GM06990 (cell line): ENCODE results near the gene ERMARD.

Source experiments
- DNase-seq: peaks from one replicate; pipeline ENCODE4 v3.0.0-alpha.2; 2011; ENCODE audit not compliant: insufficient read length; ENCODE audit errors: extremely low read depth
- H3K27me3 ChIP-seq: replicated peaks from 2 replicates; pipeline ENCODE4 v1.6.0; 2011; ENCODE audit warnings: low read length; ENCODE audit not compliant: control insufficient read depth, insufficient read depth
- H3K36me3 ChIP-seq: 2 replicates; pipeline ENCODE4 v1.5.1; 2011; ENCODE audit warnings: low read length; ENCODE audit not compliant: control insufficient read depth, insufficient read depth
- H3K4me3 ChIP-seq: replicated peaks from 2 replicates; pipeline ENCODE4 v1.5.1; 2011; ENCODE audit warnings: low read depth, mild to moderate bottlenecking, control low read depth, low read length
- CTCF ChIP-seq: IDR thresholded peaks from 2 replicates; pipeline ENCODE4 v1.5.1; 2011; ENCODE audit warnings: low read length, control low read depth, mild to moderate bottlenecking, inconsistent platforms; ENCODE audit not compliant: insufficient read depth, poor library complexity, severe bottlenecking

ERMARD gene

GRCh38 chr6:169785566-169785965, 34.1 kb downstream of the ERMARD start:
- H3K27me3 ChIP-seq = no peaks in the 10 kb centered on the region
- no peak for DNase-seq
- no peak overlapping the region for H3K4me3 ChIP-seq
- no peak for TF ChIP-seq CTCF
- peaks cover 2% of the 10 kb centered on the region for H3K36me3 ChIP-seq

GRCh38 chr6:169786349-169786748, 34.9 kb downstream of the ERMARD start:
- no peak for DNase-seq
- no peaks in the 10 kb centered on the region for H3K27me3 ChIP-seq
- no peak overlapping the region for H3K4me3 ChIP-seq
- peaks cover 2% of the 10 kb centered on the region for H3K36me3 ChIP-seq
- no peak for TF ChIP-seq CTCF

DNA sequence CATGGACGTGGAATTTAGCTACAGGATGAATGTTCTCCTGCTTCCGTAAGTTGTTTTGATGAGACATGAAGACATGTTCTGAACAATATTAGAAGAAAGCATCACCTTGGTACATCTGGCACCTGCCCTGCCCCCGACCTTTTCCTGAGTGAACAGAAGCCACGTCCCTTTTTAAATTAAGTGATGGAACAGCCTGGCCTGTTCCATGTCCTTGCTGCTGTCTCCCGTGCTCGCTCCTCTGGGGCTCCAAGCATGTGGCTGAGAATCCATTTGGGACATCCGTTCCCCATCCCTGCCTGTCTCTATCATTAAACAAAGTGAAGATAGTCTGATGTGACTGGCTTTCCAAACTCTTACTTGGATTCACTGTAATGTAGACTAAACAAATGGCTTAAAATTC, 36.4 kb downstream of the ERMARD start:
- no peak for DNase-seq
- TF ChIP-seq CTCF = no peak
- Histone ChIP-seq H3K27me3 (no peaks in the 10 kb centered on the region), H3K4me3 (no peak overlapping the region), H3K36me3 (peaks cover under 1% of the 10 kb centered on the region)

DNA sequence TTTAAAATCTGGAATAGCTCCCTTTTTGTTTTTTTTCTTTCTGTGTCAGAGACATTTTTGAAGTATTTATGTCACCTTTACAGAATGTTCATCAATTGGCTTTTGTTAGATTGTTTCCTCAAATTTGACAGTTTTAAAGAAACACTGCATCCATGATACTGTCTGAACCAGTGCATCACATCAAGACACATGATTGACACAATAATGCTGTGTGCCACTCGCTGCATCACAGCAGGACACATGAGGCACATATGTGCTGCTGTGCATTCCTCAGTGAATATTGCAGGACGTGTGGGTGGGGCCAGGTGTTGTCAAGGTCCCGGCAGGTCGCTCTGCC, 37.4 kb downstream of the ERMARD start:
- DNase-seq = no peak
- no peak for TF ChIP-seq CTCF
- no peak overlapping the region for H3K4me3 ChIP-seq
- no peaks in the 10 kb centered on the region for H3K27me3 ChIP-seq
- no peaks in the 10 kb centered on the region; the same call in none of the 2 replicates for H3K36me3 ChIP-seq

DNA sequence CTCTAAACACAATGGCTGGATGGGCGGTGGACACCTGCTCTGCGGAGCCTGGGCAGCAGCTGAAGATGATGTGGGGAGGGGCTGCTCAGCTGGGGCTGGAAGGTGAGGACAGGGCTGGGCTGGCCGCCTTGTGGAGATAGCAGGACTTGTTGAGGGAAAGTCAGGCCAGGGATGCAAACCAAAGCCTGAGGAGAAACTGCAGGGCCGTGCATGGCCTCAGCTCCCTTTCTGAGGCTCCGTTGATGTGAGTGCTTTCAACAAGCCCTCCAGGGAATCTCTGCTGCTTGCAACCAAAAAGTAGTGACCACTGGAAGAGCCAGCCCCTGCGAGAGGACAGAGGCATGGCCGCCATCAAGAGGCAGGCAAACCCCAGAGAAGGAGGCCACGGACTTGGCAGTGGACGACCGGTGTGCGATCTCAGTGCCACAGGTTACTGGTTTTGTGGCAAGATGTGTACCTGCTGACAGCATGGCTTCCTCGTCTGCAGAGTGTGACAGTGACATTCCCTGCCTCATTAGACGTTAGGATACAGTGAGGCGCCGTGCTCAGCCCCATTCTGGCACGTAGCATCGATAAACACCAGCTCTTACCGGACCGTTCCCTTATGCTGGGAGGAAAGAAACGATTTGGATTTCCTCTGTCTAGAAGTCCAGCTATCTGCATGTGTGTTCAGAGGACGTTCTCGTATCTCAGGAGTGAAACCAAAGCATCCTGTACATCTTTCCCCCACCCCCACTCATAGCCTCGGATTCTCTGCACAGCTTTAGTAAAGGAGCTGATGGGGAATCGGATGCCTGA, 37.9 kb downstream of the ERMARD start:
- no peak for DNase-seq
- TF ChIP-seq CTCF = no peak
- H3K4me3 ChIP-seq = peak overlapping the region; percentile 54
- H3K27me3 ChIP-seq = no peaks in the 10 kb centered on the region; the same call in 1 of the 2 replicates
- no peaks in the 10 kb centered on the region; the same call in none of the 2 replicates for H3K36me3 ChIP-seq
